DMS53 (cell line): ENCODE data around the gene CYP2J2.
"Not testable (repeated sequence)": the region's sequence is repeated elsewhere in the genome, so short reads cannot be mapped to it uniquely, and the experiment has no call there.

Source experiments
- DNase-seq: peaks from one replicate; lab custom pipeline; 2025; lab: John Stamatoyannopoulos, UW

CYP2J2 gene

DNA sequence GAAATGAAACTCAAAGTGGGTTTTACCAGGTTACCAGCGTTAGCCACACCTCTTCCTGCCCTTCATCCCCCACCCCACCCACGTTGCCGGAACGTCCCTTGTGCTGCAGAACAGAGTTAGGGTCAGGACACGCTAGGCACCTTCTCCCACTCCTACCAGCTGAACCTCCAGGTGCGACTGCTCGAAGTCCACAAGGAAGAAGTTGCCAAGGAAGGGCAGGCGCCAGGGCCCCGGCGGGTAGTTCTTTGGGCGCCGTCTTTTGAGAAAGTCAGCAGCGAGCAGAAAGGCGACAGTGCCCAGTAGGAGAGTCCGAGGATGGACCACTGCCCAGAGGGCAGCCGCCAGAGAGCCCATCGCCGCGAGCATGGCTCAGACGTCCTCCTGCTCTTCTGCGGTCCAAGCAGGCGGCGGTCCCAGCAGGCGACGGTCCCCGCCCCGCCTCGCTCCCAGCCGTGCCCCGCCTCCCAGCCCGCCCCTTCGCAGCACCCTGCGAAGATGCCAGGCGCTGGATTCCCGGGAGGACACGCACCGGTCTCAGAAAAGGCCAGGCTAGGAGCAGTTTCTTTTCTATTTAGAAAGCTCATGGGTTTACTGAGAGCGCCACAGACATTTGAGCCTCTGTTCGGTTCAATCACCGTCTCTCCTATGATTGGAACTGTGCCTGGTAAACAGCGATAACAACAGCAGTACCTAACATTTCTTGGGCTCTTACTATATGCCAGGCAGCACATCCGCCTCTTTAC is at the start of gene CYP2J2:
Gene CYP2J2, minus strand, starts transcription at position 393 of the 743 bp plus-strand sequence. Its CDS starts 27 bp downstream, at position 366.
- peak; percentile 91 for DNase-seq

DNA sequence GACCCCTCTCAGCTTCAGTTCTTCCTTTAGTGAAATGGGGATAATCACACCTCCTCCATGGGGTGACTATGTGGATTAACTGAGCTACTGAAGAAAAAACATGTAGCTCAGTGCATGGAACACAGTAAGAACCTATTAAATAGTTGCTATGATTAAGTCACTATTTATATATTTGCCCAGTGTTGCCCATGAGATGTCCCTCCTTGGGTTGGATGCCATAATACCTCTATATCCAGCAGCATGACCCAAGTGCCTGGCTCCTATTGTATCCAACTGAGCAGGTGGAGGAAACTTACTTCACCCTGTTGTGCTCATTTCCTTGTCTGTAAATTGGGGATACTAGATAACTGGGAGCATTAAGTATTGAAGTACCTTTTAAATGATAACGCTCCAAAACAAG is 47.1 kb upstream of the CYP2J2 start:
- peak; percentile 18 for DNase-seq

DNA sequence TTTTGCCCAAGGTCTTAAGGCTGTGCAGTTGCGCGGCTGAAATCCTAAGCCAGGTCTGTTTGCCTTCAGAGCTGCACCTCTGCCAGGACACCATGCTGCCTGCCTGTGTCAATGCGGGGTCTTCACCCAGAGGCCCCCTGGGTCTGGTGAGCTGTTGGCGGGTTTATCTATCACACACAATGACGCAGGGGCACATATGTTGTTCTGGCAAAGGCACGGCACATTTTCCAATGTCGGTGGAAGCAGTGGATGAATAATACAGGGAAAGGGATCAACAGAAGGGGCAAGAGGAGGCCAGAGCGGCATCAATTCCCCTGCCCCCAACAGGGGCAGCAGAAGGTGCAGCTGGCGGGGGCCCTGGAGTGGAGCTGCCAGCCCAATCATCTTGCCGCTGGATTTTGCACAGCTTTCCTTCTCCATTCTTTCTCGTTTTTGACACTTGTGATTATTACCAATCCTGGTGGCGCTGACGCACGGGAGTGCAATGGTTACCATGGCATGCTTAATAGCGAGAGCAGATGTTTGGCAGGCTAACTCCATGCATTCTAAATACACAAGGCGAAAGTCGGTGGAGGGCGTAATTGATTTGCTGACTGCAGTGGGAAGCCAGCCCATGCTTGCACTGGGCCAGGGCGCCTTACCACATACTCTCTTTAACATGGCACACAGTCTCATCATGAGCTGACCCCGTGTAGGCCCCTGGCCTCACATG is 45.8 kb upstream of the CYP2J2 start:
- DNase-seq, result no peak

DNA sequence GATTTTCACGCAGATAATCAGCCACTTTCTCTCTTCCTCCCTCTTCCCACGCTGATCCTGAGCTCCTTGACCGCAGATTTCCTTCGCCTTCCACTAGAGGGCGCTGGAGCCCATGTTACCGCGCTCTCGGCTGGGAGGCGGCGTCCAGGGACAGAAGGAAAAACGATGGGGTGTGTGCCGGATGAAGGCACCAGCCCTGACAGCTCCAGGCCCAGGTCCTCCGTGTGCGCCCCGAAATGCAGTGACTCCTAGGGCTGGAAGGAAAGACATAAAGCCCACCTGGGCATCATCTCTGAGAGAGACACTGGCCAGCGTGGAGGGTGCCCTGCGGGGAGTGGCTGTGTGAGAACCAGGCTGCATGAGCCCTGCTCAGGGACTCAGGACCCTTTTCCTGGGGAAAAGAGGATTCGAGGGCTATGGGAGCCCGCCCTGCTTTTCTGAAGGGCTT is 44.9 kb upstream of the CYP2J2 start:
- peak; percentile 90 for DNase-seq

- not testable (repeated sequence) for DNase-seq
These were observed 43.1 kb upstream of the CYP2J2 start for GRCh38 chr1:59969542-59970175.

DNA sequence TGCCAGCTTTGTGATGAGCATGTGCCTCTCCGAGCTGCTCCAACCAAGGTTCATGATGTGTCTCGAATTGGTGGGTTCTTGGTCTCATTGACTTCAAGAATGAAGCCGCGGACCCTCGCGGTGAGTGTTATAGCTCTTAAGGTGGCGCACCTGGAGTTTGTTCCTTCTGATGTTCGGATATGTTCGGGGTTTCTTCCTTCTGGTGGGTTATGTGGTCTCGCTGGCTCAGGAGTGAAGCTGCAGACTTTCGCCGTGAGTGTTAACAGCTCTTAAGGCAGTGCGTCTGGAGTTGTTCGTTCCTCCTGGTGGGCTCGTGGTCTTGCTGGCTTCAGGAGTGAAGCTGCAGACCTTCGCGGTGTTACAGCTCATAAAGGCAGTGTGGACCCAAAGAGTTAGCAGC is 42.2 kb upstream of the CYP2J2 start:
- not testable (repeated sequence) for DNase-seq

GRCh38 chr1:59967780-59968179 is 41.2 kb upstream of the CYP2J2 start:
- peak; percentile 91 for DNase-seq

- peak; percentile 90 for DNase-seq
These were observed 40.6 kb upstream of the CYP2J2 start for GRCh38 chr1:59967141-59967697.

DNA sequence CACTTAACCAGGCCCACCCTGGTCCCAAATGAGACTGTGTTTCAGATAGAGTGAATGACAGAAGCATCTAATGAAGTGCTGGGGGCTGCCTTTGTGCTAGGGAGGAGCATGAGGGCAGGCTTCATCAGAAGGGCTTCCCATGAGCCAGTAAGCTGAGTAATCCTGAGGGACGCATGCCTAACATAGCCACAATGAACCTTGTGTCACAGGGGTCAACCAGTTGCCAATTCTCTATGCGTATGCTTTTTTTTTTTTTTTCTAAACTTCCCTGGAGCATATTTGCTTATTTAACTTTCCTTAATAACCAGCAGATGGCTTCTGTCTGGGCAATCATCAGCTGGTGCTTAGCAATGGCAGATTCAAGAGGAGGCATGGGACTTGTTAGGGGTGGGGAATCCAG is 25.5 kb upstream of the CYP2J2 start:
- DNase-seq, result no peak

DNA sequence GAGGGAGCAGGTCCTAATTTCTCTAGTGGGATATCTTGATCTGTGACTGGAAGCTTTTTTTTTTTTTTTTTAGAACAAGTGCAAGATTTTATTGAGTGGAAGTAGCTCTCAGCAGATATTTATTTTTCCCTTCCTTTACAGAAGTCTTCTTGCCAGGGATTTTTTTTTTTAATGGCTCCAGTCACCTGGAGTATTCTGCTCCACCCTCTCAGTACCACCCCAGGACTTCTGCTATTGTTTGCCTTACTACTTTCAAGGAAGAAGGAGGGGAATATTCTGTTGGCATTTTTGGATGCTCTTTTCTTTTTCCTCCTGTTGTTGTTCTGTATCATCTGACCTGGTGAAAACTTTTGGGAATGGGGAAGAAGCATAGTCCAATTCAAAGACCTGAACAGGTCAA is 23.1 kb upstream of the CYP2J2 start:
- no peak for DNase-seq

DNA sequence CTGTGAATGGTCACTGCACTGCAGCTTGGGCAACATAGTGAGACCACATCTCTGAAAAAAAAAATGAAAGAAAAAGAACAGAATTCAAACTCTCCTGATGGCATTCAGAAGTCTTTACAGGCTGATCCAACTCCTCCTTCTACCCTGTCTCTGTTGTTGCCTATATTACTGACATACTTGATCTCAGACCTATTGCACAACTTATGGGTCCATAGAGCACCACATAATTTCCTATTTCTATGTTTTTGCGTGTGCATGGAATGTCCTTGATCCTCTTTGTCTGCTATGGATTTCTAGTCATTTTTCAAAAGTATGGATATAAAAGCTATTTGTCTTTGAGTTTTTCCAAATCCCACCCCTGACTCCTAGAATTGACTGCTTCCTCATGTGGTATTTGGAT is 22.4 kb upstream of the CYP2J2 start:
- DNase-seq, result no peak

DNA sequence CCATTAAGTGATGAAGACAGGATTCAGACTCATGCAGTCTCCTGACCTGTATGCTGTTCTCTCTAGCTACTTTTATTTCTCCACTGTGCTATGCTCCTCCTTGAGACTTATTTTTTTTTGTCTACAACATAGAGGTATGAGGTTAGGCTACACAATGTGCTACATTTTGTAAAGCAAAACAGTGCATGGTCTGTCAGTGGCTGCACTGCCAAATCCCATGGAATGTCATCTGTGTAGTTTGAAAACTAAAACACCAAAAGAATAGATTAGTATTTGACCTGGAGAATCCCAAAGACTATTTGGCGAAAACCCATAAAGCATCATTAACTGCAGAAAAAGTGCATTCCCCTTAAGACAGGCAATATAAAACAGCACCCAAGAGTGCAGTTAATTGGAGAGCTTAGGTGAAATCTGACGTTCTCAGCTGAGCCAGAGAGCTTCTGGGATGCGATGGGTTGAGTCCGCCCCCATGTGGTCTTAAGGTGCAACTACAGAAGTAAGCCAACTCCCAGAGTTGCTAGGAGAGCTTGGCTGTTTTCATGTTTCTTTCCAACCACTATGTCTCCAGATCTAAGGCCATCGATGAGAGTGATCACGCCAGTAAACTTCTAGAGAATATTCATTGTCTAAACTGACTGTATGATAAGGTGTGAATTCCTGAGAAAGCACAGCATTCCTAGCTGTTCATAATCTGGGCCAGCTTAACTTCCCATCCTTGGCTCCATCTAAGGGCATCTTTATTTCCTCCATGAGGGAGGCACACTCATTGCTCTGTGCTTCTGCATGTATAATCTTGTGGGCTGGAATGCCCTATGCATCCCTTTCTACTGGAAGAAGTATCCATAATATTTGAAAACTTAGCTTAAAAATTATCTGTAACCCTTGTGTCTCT is 20.7 kb upstream of the CYP2J2 start:
- DNase-seq, result peak; percentile 90

- DNase-seq, result no peak
These were observed 19.2 kb upstream of the CYP2J2 start for GRCh38 chr1:59945790-59946189.

DNA sequence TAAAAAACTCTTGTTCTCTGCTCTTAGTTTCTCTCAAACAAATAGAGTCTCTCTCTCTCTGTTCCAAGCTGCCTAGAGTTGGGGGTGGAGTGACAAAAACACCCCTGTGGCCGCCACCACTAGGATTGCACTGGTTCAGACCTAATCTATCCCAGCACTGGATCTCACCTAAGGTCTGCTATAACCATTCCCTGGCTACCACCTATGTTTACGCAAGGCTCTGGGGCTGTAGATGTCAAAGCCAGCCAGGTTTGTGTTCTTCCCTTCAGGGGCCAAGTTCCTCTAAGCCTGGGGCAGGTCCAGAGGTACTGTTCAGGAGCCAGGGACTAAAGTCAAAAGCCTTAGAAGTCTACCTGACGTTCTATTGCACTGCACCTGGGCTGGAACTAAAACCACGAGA is 12.8 kb upstream of the CYP2J2 start:
- DNase-seq, result no peak

DNA sequence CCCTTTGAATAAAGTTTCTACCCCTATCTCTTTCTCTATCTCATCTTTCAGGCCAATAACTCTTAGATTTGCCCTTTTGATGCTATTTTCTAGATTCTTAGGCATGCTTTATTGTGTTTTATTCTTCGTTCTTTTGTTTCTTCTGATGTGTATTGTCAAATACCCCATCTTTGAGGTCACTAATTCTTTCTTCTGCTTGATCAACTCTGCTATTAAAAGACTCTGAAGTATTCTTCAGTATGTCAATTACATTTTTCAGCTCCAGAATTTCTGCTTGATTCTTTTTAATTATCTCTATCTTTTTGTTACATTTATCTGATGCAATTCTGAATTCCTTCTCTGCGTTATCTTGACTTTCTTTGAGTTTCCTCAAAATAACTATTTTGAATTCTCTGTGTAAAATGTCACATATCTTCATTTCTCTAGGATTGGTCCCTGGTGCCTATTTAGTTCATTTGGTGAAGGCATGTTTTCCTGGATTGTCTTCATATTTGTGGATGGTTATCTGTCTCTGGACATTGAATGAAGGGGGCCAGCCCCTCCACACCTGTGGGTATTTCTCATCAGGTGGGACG is 11.2 kb upstream of the CYP2J2 start:
- no peak for DNase-seq

- no peak for DNase-seq
These were observed 9.8 kb upstream of the CYP2J2 start for GRCh38 chr1:59936358-59936821.

GRCh38 chr1:59928996-59929395 is 2.4 kb upstream of the CYP2J2 start:
- DNase-seq, result no peak

DNA sequence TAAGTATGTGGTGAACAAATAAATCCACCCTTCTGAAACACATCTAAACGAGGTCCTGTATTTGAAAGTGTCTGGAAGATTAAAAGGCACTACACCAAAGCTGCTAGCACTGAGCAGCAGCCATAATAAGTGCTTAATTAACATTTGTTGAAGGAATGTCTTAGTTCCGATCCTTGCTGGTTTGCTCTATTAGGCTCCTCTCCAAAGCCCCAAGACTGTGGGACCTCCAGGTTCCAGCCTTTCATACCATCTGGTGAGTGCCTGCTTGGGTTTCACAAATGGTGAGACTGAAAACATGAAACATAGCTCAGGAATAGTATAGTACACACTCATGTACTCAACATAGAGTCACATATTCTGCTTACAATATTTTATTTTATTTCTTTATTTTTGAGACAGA is 640 bp upstream of the CYP2J2 start:
- no peak for DNase-seq

GRCh38 chr1:59924653-59925052 is 1.9 kb downstream of the CYP2J2 start:
- no peak for DNase-seq

GRCh38 chr1:59921258-59921899 is 5.2 kb downstream of the CYP2J2 start:
- not testable (repeated sequence) for DNase-seq

- no peak for DNase-seq
These were observed 6.8 kb downstream of the CYP2J2 start for GRCh38 chr1:59919746-59920145.
